KBM-7 (cell line): ENCODE results near the gene NUDT8.
A peak's percentile ranks its signal among the peaks of the same experiment; 100 is the strongest.
"Not testable (repeated sequence)": the region's sequence is repeated elsewhere in the genome, so short reads cannot be mapped to it uniquely, and the experiment has no call there.

Experiments
- DNase-seq: peaks from one replicate; pipeline ENCODE4 v3.0.0-alpha.2; 2015
- in situ Hi-C: fragments of 300-500 bp; cut with MboI; formaldehyde crosslinking; loops from 2 replicates; pipeline ENCODE4 v1.14.3; 2020; ENCODE audit warnings: low sequenced_read_pairs, low pct_unique_long_range_greater_than_20kb, mixed read lengths

NUDT8 gene

GRCh38 chr11:67606093-67606491 is 23.6 kb downstream of the NUDT8 start:
- no peak for DNase-seq
- in situ Hi-C loops = no loop called here

GRCh38 chr11:67605231-67606011 is 24.3 kb downstream of the NUDT8 start:
- in situ Hi-C loops = no loop called here
- DNase-seq = no peak

GRCh38 chr11:67604815-67605214 is 24.9 kb downstream of the NUDT8 start:
- in situ Hi-C loops = no loop called here
- DNase-seq = no peak

- DNase-seq, in situ Hi-C loops: not testable (repeated sequence)
These were observed 25.6 kb downstream of the NUDT8 start for GRCh38 chr11:67604119-67604518.

GRCh38 chr11:67601098-67601497 is 28.6 kb downstream of the NUDT8 start:
- in situ Hi-C loops = no loop called here
- DNase-seq = no peak

GRCh38 chr11:67600324-67601029 is 29.3 kb downstream of the NUDT8 start:
- in situ Hi-C loops = no loop called here
- peak; percentile 78 for DNase-seq

GRCh38 chr11:67599149-67599548 is 30.6 kb downstream of the NUDT8 start:
- no peak for DNase-seq
- in situ Hi-C loops = no loop called here

GRCh38 chr11:67597963-67598362 is 31.8 kb downstream of the NUDT8 start:
- in situ Hi-C loops, DNase-seq: not testable (repeated sequence)

GRCh38 chr11:67597458-67597857 is 32.3 kb downstream of the NUDT8 start:
- in situ Hi-C loops, DNase-seq: not testable (repeated sequence)

GRCh38 chr11:67596753-67597300 is 32.9 kb downstream of the NUDT8 start:
- no peak for DNase-seq
- in situ Hi-C loops = no loop called here

- DNase-seq = no peak
- in situ Hi-C loops = no loop called here
These were observed 35.3 kb downstream of the NUDT8 start for GRCh38 chr11:67594480-67594879.

GRCh38 chr11:67593565-67593905 is 36.2 kb downstream of the NUDT8 start:
- no peak for DNase-seq
- in situ Hi-C loops = no loop called here

GRCh38 chr11:67592880-67593564 is 36.7 kb downstream of the NUDT8 start:
- in situ Hi-C loops = no loop called here
- DNase-seq = no peak

- peak; percentile 31 for DNase-seq
- in situ Hi-C loops = not testable (repeated sequence)
These were observed 40.8 kb downstream of the NUDT8 start for GRCh38 chr11:67588899-67589415.

GRCh38 chr11:67588136-67588503 is 41.6 kb downstream of the NUDT8 start:
- in situ Hi-C loops = no loop called here
- DNase-seq = no peak

- DNase-seq = no peak
- in situ Hi-C loops = no loop called here
These were observed 43.0 kb downstream of the NUDT8 start for GRCh38 chr11:67586568-67587250.

GRCh38 chr11:67585911-67586310 is 43.8 kb downstream of the NUDT8 start:
- in situ Hi-C loops = no loop called here
- DNase-seq = no peak

GRCh38 chr11:67584881-67585873 is 44.6 kb downstream of the NUDT8 start:
- in situ Hi-C loops = no loop called here
- DNase-seq = no peak
